Panc1 (cell line): ENCODE results near the gene DOCK1.

Experiments
- POLR2AphosphoS5 ChIP-seq: IDR thresholded peaks from 2 replicates; pipeline ENCODE4 v1.6.1; 2012; ENCODE audit warnings: mild to moderate bottlenecking, low read depth, low read length, moderate library complexity
- TCF7L2 ChIP-seq: IDR thresholded peaks from 2 replicates; pipeline ENCODE4 v1.6.1; 2011; ENCODE audit warnings: mild to moderate bottlenecking, low read depth, low read length, inconsistent platforms
- TF ChIP-seq, protein P1 (sequence below): fragments of 450-650 bp; IDR thresholded peaks from 2 replicates; pipeline ENCODE4 v1.5.1; 2017; ENCODE audit warnings: mild to moderate bottlenecking
- TF ChIP-seq, protein P2 (sequence below), 2 experiments: IDR thresholded peaks; 2 replicates each; pipeline ENCODE4 v1.6.1; 2011 to 2012; ENCODE audit warnings: low read depth in 2 of 2, control low read depth in 1 of 2, low read length in 1 of 2, mild to moderate bottlenecking in 1 of 2, moderate library complexity in 1 of 2; ENCODE audit not compliant: insufficient read depth in 1 of 2

DNA sequence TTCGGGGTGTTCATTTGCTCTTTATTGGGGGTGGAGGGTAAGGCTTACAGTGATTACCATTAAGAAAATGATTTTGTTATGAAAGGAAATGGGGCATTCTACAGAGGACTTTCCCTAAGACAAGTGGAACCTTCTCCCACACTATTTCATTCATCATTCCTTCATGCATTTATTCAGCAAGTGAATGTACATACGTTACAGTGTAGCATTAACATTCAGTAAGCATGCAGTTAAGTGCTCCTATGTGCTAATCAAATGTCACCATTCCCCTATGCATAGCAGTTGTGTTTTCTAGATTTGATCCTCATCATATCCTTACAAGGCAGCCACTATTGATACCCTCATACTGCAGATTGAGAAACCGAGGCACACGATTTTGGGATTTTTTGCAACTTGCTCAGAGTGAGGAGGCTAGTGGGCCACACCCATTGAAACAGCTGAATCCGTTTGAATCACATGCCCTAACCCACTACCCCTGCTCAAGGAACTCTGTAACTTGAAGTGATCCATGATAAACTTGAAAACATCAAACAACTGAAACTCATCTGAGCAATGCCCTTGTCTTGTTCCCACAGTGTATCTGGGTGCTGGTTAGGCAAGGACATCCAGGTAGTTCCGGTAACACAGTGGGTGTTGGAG lies 274.5 kb downstream of the DOCK1 start:
- TF ChIP-seq, protein P1, sequence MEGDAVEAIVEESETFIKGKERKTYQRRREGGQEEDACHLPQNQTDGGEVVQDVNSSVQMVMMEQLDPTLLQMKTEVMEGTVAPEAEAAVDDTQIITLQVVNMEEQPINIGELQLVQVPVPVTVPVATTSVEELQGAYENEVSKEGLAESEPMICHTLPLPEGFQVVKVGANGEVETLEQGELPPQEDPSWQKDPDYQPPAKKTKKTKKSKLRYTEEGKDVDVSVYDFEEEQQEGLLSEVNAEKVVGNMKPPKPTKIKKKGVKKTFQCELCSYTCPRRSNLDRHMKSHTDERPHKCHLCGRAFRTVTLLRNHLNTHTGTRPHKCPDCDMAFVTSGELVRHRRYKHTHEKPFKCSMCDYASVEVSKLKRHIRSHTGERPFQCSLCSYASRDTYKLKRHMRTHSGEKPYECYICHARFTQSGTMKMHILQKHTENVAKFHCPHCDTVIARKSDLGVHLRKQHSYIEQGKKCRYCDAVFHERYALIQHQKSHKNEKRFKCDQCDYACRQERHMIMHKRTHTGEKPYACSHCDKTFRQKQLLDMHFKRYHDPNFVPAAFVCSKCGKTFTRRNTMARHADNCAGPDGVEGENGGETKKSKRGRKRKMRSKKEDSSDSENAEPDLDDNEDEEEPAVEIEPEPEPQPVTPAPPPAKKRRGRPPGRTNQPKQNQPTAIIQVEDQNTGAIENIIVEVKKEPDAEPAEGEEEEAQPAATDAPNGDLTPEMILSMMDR = no peak
- TF ChIP-seq POLR2AphosphoS5 = no peak
- TF ChIP-seq, protein P2, sequence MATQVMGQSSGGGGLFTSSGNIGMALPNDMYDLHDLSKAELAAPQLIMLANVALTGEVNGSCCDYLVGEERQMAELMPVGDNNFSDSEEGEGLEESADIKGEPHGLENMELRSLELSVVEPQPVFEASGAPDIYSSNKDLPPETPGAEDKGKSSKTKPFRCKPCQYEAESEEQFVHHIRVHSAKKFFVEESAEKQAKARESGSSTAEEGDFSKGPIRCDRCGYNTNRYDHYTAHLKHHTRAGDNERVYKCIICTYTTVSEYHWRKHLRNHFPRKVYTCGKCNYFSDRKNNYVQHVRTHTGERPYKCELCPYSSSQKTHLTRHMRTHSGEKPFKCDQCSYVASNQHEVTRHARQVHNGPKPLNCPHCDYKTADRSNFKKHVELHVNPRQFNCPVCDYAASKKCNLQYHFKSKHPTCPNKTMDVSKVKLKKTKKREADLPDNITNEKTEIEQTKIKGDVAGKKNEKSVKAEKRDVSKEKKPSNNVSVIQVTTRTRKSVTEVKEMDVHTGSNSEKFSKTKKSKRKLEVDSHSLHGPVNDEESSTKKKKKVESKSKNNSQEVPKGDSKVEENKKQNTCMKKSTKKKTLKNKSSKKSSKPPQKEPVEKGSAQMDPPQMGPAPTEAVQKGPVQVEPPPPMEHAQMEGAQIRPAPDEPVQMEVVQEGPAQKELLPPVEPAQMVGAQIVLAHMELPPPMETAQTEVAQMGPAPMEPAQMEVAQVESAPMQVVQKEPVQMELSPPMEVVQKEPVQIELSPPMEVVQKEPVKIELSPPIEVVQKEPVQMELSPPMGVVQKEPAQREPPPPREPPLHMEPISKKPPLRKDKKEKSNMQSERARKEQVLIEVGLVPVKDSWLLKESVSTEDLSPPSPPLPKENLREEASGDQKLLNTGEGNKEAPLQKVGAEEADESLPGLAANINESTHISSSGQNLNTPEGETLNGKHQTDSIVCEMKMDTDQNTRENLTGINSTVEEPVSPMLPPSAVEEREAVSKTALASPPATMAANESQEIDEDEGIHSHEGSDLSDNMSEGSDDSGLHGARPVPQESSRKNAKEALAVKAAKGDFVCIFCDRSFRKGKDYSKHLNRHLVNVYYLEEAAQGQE (IDR thresholded peaks at IDR 0.05; ENCODE audit: insufficient read depth in 1 of 2, low read depth in 2 of 2, low read length in 1 of 2) = no peak
- TF ChIP-seq TCF7L2 = no peak
